Omental fat pad (tissue), 4 donors: Measurements from ENCODE around the gene PLCL2. TPM values are rescaled to one million over a fixed set of nuclear protein-coding genes. Genes with fewer than 3 reads are reported as not detected.

Experiments used
- ATAC-seq: fragments of 150-250 bp; one replicate; pipeline ENCODE4 v1.9.1; 2016; ENCODE audit warnings: mild to moderate bottlenecking, moderate library complexity; ENCODE audit not compliant: low FRiP score
- DNase-seq: peaks from one replicate; pipeline ENCODE4 v3.0.0-alpha.2; 2019; ENCODE audit warnings: low spot score
- CTCF ChIP-seq, 3 donors: fragments of 450-650 bp; IDR thresholded peaks; one replicate each; pipeline ENCODE4 v1.5.1; 2016 to 2017; ENCODE audit warnings: antibody characterized with exemption in 3 of 3, mild to moderate bottlenecking in 3 of 3, moderate library complexity in 2 of 3
- total RNA-seq, 4 donors: library from RNA; depleted of rRNA; stranded (reverse); fragments of >200 nt; gene quantifications; one replicate each; pipeline ENCODE4 v1.1.0, GENCODE V29; 2016

PLCL2 gene
- total RNA-seq, 4 donors from 2014 or later, result 10.8 to 28.5 (median 16.3) TPM

- no peak for TF ChIP-seq CTCF (IDR thresholded peaks at IDR 0.05)
- ATAC-seq (no peak), DNase-seq (no peak)
Measured at GRCh38 chr3:17069754-17070153, 185.0 kb downstream of the PLCL2 start.

GRCh38 chr3:17070161-17070959 is 185.6 kb downstream of the PLCL2 start:
- no peak for ATAC-seq
- no peak for TF ChIP-seq CTCF (IDR thresholded peaks at IDR 0.05)
- DNase-seq, result no peak

- ATAC-seq (no peak), DNase-seq (no peak)
- TF ChIP-seq CTCF (IDR thresholded peaks at IDR 0.05), result no peak
Measured at GRCh38 chr3:17074559-17074958, 189.8 kb downstream of the PLCL2 start.

- TF ChIP-seq CTCF (IDR thresholded peaks at IDR 0.05), result no peak
- ATAC-seq, result no peak
Measured at GRCh38 chr3:17075358-17075757, 190.6 kb downstream of the PLCL2 start.

GRCh38 chr3:17075907-17076306 is 191.2 kb downstream of the PLCL2 start:
- DNase-seq (no peak), ATAC-seq (no peak)
- TF ChIP-seq CTCF (IDR thresholded peaks at IDR 0.05), result no peak

More at GRCh38 chr3:17075358-17075757, 190.6 kb downstream of the PLCL2 start:
- DNase-seq, result no peak

GRCh38 chr3:17076940-17077605 is 192.3 kb downstream of the PLCL2 start:
- no peak for TF ChIP-seq CTCF (IDR thresholded peaks at IDR 0.05)
- ATAC-seq, result no peak
- DNase-seq, result no peak

GRCh38 chr3:17077606-17078005 is 192.9 kb downstream of the PLCL2 start:
- no peak for ATAC-seq
- DNase-seq, result no peak
- no peak for TF ChIP-seq CTCF (IDR thresholded peaks at IDR 0.05)
